MM.1S (cell line): ENCODE results near the gene RASSF9.

Source experiments
- CTCF ChIP-seq: fragments of 300-600 bp; sonication (generic); IDR thresholded peaks from 2 replicates; pipeline ENCODE4 v1.5.1; 2016; ENCODE audit warnings: antibody characterized with exemption, low read length, mixed read lengths
- EZH2 ChIP-seq: fragments of 300-600 bp; sonication (generic); optimal IDR thresholded peaks from 2 replicates; pipeline ENCODE3; 2017; ENCODE audit warnings: low read depth, mild to moderate bottlenecking, antibody characterized with exemption, low read length, mixed read lengths
- EZH2phosphoT487 ChIP-seq: fragments of 300-600 bp; sonication (generic); IDR thresholded peaks from 2 replicates; pipeline ENCODE4 v1.6.1; 2018; ENCODE audit warnings: antibody characterized with exemption, low read length

GRCh38 chr12:85856966-85857365, 20.8 kb upstream of the RASSF9 start:
- no peak for TF ChIP-seq CTCF
- no peak for TF ChIP-seq EZH2phosphoT487
- TF ChIP-seq EZH2: no peak
